ENCODE results near the gene ZNF540. TPM values are rescaled to one million over a fixed set of nuclear protein-coding genes. Genes with fewer than 3 reads are reported as not detected.

The ZNF540 gene
- total RNA-seq, 1 experiment from 2014 or later = 8.7 TPM

Other genes starting within 250 kb of the ZNF540 start
- gene ZNF527, start 223.8 kb upstream of the ZNF540 start, total RNA-seq (2014; rRNA removed; shearing (Covaris generic); ENCODE audit: low replicate concordance) = 3.2 and 11.0 TPM in 2 replicates
- 13.2 and 16.1 TPM in 2 replicates for gene ZNF569, start 127.4 kb upstream of the ZNF540 start, total RNA-seq (2014; rRNA removed; shearing (Covaris generic); ENCODE audit: low replicate concordance)
- 4.6 and 6.8 TPM in 2 replicates for gene ZNF570, start 125.5 kb upstream of the ZNF540 start, total RNA-seq (2014; rRNA removed; shearing (Covaris generic); ENCODE audit: low replicate concordance)
- gene ZNF793, start 87.9 kb upstream of the ZNF540 start, total RNA-seq (2014; rRNA removed; shearing (Covaris generic); ENCODE audit: low replicate concordance) = 2.7 and 4.4 TPM in 2 replicates
- gene ZNF571, start 84 bp upstream of the ZNF540 start, total RNA-seq (2014; rRNA removed; shearing (Covaris generic); ENCODE audit: low replicate concordance) = 7.4 and 10.7 TPM in 2 replicates
- 15.4 and 17.8 TPM in 2 replicates for gene ZFP30, start 60.6 kb downstream of the ZNF540 start, total RNA-seq (2014; rRNA removed; shearing (Covaris generic); ENCODE audit: low replicate concordance)
- gene ZNF607, start 124.9 kb downstream of the ZNF540 start, total RNA-seq (2014; rRNA removed; shearing (Covaris generic); ENCODE audit: low replicate concordance) = 10.7 and 11.1 TPM in 2 replicates
- gene ZNF573, start 184.7 kb downstream of the ZNF540 start, total RNA-seq (2014; rRNA removed; shearing (Covaris generic); ENCODE audit: low replicate concordance) = 8.4 and 23.5 TPM in 2 replicates